Measurements from ENCODE around the gene PCMT1. TPM values are rescaled to one million over a fixed set of nuclear protein-coding genes. Genes with fewer than 3 reads are reported as not detected.
A peak's percentile ranks its signal among the peaks of the same experiment; 100 is the strongest.

PCMT1 gene
- total RNA-seq, 1 experiment from 2014 or later = 117 TPM

DNA sequence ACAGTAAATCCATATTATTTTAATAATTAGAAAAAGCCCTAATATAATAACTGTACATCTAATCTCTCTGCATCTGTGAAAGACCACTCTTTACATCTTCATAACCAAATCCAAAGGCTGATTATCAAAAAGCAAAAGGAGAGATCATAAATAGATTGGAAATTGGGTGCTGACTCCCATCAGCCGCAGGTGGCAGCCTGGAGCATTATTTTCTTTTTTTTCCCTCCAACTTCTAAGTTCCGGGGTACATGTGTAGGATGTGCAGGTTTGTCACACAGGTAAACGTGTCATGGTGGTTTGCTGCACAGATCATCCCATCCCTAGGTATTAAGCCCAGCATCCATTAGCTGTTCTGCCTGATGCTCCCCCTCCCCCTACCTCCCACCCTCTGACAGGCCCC, 84.1 kb downstream of the PCMT1 start:
- H3K4me1 Mint-ChIP-seq (ENCODE audit: insufficient read depth, unreplicated experiment) = no peaks in the 10 kb centered on the region
- TF ChIP-seq, protein P1, sequence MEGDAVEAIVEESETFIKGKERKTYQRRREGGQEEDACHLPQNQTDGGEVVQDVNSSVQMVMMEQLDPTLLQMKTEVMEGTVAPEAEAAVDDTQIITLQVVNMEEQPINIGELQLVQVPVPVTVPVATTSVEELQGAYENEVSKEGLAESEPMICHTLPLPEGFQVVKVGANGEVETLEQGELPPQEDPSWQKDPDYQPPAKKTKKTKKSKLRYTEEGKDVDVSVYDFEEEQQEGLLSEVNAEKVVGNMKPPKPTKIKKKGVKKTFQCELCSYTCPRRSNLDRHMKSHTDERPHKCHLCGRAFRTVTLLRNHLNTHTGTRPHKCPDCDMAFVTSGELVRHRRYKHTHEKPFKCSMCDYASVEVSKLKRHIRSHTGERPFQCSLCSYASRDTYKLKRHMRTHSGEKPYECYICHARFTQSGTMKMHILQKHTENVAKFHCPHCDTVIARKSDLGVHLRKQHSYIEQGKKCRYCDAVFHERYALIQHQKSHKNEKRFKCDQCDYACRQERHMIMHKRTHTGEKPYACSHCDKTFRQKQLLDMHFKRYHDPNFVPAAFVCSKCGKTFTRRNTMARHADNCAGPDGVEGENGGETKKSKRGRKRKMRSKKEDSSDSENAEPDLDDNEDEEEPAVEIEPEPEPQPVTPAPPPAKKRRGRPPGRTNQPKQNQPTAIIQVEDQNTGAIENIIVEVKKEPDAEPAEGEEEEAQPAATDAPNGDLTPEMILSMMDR (IDR thresholded peaks at IDR 0.05; ENCODE audit: unreplicated experiment) = no peak
- CTCF ChIA-PET = interaction anchor here (0.6 to 5.0 kb wide), 15 partner anchors 10 to 184 kb away, joined by 3 to 40 read pairs (median 4); partner anchors contain the start of gene LRP11
- intact Hi-C loops (cut with micrococcal nuclease) = loop anchor here (1.0 kb wide), 2 partner anchors 32 to 93 kb away; no protein-coding TSS in a partner anchor
- peaks cover 61% of the 10 kb centered on the region for H3K36me3 Mint-ChIP-seq (ENCODE audit: insufficient read depth, unreplicated experiment)
- no TSS peak for BruUV-seq (replicated peaks)
- POLR2A ChIA-PET = no interaction called here
- no peaks in the 10 kb centered on the region for H3K9me3 Mint-ChIP-seq (ENCODE audit: unreplicated experiment)
- H3K4me3 Mint-ChIP-seq (ENCODE audit: unreplicated experiment) = no peak overlapping the region
- no peaks in the 10 kb centered on the region for H3K27me3 Mint-ChIP-seq (ENCODE audit: insufficient read depth, unreplicated experiment)
- no peak overlapping the region for H3K27ac Mint-ChIP-seq (ENCODE audit: low read depth, unreplicated experiment)
- DNase-seq (ENCODE audit: unreplicated experiment) = no peak

DNA sequence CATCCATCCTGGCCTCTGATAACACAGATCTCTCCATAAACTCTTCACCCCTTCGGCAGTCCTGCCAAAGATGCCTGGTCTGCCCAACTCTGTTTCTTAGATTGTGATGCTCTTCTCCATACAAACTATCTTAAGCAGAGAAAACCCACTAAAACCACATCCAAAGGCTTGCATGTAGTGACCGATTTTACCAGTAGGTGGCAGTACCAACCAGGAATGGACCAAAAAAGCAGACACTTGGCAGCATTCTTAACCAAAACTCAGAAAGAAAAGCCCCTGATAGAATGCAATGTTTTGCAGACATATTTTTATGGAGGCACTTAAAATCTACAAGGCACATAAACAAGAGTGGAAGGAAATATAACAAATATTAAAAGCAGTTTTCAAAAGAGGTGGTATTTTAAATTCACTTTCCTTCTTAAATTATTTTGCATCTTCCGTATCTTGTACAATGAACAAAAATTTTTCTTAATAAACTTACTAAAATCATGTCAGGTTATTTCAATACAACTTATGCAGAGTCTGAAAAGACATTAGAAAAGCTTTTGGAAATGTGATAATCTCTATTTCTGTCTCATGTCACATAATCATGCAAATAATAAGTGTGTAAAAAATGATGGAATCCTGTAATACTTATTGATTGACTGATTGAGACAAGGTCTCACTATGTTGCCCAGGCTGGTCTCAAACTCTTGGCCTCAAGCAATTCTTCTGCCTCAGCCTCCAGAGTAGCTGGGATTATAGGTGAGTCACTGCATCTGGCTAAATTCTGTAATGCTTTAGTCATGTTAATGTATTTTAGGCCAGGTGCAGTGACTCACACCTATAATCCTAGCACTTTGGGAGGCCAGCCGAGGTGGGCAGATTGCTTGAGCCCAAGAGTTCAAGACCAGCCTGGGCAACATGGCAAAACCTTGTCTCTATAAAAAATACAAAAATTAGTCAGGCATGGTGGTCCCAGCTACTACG, 85.3 kb downstream of the PCMT1 start:
- intact Hi-C loops (cut with micrococcal nuclease) = loop anchor here (1.0 kb wide), 2 partner anchors 31 to 92 kb away; no protein-coding TSS in a partner anchor
- TF ChIP-seq, protein P1 (IDR thresholded peaks at IDR 0.05; ENCODE audit: unreplicated experiment) = peak; percentile 80
- H3K36me3 Mint-ChIP-seq (ENCODE audit: insufficient read depth, unreplicated experiment) = peaks cover 60% of the 10 kb centered on the region
- H3K4me1 Mint-ChIP-seq (ENCODE audit: insufficient read depth, unreplicated experiment) = no peaks in the 10 kb centered on the region
- no peaks in the 10 kb centered on the region for H3K9me3 Mint-ChIP-seq (ENCODE audit: unreplicated experiment)
- no peaks in the 10 kb centered on the region for H3K27me3 Mint-ChIP-seq (ENCODE audit: insufficient read depth, unreplicated experiment)
- POLR2A ChIA-PET = interaction anchor here (0.7 to 14.2 kb wide), 10 partner anchors 12 to 269 kb away, joined by 3 to 255 read pairs (median 4); partner anchors contain the start of genes GINM1 and LRP11
- no peak overlapping the region for H3K4me3 Mint-ChIP-seq (ENCODE audit: unreplicated experiment)
- BruUV-seq (replicated peaks) = no TSS peak
- CTCF ChIA-PET = interaction anchor here (0.7 to 5.0 kb wide), 27 partner anchors 7 to 916 kb away, joined by 3 to 40 read pairs (median 4); partner anchors contain the start of gene LRP11
- no peak overlapping the region for H3K27ac Mint-ChIP-seq (ENCODE audit: low read depth, unreplicated experiment)
- DNase-seq (ENCODE audit: unreplicated experiment) = peak; percentile 80

DNA sequence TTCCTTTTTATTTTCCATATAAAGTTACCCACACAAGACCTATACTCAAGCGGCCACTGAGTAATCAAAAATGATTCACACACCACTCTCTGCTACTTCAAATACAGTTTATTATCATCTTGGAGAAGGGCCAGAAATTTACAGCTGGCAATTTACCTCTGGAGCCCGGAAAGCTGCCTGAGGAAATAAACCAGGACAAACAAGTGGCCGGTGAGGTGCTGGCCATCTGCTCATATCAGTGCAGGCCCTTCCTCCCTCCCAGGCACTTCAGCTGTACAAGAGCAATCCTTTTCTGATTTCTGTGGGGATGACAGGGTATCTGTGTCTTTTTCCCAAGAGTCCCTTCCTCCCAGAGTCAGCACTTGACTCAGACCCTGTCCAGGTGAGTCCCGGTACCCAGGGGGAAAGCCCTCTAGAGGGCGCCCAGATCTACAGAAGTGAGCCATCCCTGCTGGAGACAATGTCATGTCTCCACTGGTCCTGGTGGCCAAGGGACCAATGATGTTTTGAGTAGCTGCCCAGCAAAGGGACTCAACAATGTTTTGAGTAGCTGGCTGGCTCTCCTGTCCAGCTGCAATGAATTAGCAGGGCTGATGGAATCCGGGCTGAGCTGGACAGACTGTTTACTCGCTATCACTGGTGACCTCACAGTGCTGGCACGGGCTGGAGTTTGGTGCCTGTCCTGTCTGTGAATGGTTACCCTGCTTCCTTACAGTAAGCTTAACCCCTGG, 91.0 kb downstream of the PCMT1 start:
- no peaks in the 10 kb centered on the region for H3K27me3 Mint-ChIP-seq (ENCODE audit: insufficient read depth, unreplicated experiment)
- no peak overlapping the region for H3K27ac Mint-ChIP-seq (ENCODE audit: low read depth, unreplicated experiment)
- peaks cover 38% of the 10 kb centered on the region for H3K36me3 Mint-ChIP-seq (ENCODE audit: insufficient read depth, unreplicated experiment)
- CTCF ChIA-PET = interaction anchor here (0.6 to 3.6 kb wide), 36 partner anchors 8 to 1590 kb away, joined by 3 to 60 read pairs (median 4); partner anchors contain the start of genes LRP11 and RAET1G
- POLR2A ChIA-PET = interaction anchor here (0.9 to 14.2 kb wide), 3 partner anchors 20 to 84 kb away, joined by 3 to 255 read pairs (median 10); partner anchors contain the start of gene LRP11
- no peak overlapping the region for H3K4me3 Mint-ChIP-seq (ENCODE audit: unreplicated experiment)
- H3K9me3 Mint-ChIP-seq (ENCODE audit: unreplicated experiment) = no peaks in the 10 kb centered on the region
- intact Hi-C loops (cut with micrococcal nuclease) = loop anchor here (1.0 to 10.0 kb wide), 4 partner anchors 25 to 174 kb away; no protein-coding TSS in a partner anchor
- peak; percentile 79 for DNase-seq (ENCODE audit: unreplicated experiment)
- TF ChIP-seq, protein P1 (IDR thresholded peaks at IDR 0.05; ENCODE audit: unreplicated experiment) = peak; percentile 76
- BruUV-seq (replicated peaks) = no TSS peak
- H3K4me1 Mint-ChIP-seq (ENCODE audit: insufficient read depth, unreplicated experiment) = peaks cover 14% of the 10 kb centered on the region
